ENCODE results near the gene DTWD2.
A peak's percentile ranks its signal among the peaks of the same experiment; 100 is the strongest.
"Not testable (repeated sequence)": the region's sequence is repeated elsewhere in the genome, so short reads cannot be mapped to it uniquely, and the experiment has no call there.

Gene DTWD2, protein sequence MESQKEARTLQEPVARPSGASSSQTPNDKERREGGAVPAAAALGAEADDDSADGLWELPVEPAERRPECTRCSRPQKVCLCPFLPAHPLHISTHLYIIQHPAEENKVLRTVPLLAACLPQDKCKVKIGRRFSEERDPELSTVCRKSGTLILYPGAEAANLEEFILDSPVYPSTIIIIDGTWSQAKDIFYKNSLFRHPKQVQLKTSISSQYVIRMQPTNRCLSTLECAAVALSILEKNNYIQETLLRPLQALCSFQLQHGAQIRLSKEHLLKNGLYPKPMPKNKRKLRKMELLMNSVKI

GRCh38 chr5:118987988-118988865 is at the start of gene DTWD2:
Gene DTWD2 (minus strand): TSS chr5:118988547. CDS start chr5:118988511, 36 bp downstream.
- DNase-seq: peak; percentile 92

DNA sequence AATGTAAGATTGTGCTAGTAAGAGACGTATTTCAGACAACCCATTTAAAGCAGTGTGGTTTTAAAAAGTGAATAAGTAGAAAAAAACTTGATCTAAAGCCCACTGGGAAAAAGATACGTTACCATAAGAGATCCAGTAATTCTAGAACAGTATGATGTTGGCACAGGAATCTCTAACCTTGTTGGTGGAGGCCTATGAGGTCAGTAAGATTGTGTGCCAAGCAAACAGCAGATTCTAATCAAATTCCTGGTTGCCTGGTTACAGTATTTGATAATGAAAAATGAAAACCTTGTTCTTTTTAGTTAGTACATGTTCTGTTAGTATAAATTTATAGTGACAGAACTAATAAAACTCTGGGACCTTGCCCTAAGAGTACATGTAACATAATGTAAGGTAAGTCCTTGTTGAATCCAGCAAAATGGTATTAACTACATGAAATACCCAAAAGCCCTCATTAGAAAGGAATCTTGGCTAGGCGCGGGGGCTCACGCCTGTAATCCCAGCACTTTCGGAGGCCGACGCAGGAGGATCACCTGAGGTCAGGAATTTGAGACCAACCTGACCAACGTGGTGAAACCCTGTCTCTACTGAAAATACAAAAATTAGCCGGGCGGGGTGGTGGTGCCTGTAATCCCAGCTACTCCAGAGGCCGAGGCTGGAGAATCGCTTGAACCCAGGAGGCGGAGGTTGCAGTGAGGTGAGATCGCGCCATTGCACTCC is 49.3 kb upstream of the DTWD2 start:
- DNase-seq: no peak

GRCh38 chr5:119036101-119036762 is 47.9 kb upstream of the DTWD2 start:
- DNase-seq: peak; percentile 72

- DNase-seq: no peak
Measured at GRCh38 chr5:119033135-119033534, 44.8 kb upstream of the DTWD2 start.

GRCh38 chr5:119032656-119033055 is 44.3 kb upstream of the DTWD2 start:
- peak; percentile 92 for DNase-seq

GRCh38 chr5:119031905-119032304 is 43.6 kb upstream of the DTWD2 start:
- peak; percentile 90 for DNase-seq

- DNase-seq: peak; percentile 40
Measured at GRCh38 chr5:119031011-119031886, 42.9 kb upstream of the DTWD2 start.

GRCh38 chr5:119028575-119028974 is 40.2 kb upstream of the DTWD2 start:
- no peak for DNase-seq

- DNase-seq: no peak
Measured at GRCh38 chr5:119022773-119023172, 34.4 kb upstream of the DTWD2 start.

DNA sequence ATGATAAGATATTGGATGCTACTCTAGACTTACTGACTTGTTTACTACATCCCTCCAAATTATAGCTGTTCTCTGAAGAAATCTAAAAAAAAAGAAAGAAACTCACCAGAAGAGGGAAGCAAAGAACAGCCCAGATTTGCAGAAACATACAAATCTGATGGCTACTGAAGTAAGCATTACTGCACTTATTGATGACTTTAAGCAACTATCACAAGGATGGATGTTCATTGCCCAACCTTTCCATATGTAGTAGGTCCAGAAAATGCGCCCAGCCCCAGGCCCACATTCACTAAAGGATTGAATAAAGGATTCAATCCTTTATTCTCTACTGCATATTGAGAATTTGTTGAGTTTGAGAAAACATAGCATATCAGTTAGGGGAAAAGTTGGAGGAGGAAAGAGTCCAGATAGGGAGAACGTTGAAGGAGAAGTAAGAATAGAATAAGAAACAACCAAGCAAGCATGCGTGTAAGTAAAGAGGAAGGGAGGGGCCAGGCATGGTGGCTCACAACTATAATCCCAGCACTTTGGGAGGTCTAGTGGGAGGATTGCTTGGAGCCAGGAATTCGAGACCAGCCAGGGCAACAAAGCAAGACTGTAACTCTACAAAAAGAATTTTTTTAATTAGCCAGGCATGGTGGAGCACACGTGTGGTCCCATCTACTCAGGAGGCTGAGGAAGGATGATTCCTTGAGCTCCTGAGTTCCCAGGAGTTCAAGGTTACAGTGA is 33.8 kb upstream of the DTWD2 start:
- peak; percentile 55 for DNase-seq

- no peak for DNase-seq
Measured at GRCh38 chr5:119021149-119021732, 32.9 kb upstream of the DTWD2 start.

DNA sequence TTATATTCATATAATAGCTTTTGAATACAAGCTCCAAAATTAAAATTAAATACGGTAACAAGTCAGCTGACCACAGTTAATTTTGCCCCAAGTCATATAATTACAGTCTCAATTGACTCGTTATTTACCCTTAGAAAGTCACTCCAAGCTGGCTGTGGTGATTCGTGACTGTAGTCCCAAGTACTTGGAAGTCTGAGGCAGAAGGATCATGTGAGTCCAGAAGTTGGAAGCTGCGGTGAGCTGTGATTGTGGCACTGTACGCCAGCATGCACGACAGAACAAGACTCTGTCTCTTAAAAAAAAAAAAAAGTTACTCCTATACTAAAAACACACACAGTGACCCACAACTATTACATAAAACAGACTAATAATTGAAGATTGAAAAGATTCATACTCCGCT is 31.6 kb upstream of the DTWD2 start:
- DNase-seq: peak; percentile 51

GRCh38 chr5:119019501-119019900 is 31.2 kb upstream of the DTWD2 start:
- peak; percentile 85 for DNase-seq

GRCh38 chr5:119017994-119018393 is 29.6 kb upstream of the DTWD2 start:
- DNase-seq: peak; percentile 29

- peak; percentile 58 for DNase-seq
Measured at GRCh38 chr5:119016125-119016774, 27.9 kb upstream of the DTWD2 start.

GRCh38 chr5:119011186-119011585 is 22.8 kb upstream of the DTWD2 start:
- no peak for DNase-seq

DNA sequence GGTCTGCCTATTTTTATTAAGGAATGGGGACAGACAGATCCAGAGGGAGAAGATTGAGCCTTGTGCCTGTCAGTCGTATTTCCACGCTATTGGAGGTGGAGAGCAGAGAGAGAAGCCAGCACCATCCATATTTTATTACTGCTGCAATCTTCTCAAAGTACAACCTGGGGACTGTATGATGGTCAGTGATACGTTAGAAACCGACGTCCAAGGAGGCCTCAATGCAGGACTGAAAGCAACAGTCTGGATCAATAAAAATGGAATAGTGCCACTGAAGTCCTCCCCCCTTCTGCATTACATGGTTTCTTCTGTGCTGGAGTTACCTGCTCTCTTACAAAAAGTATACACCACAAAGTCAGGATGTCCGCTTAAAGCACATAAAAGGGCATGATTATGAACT is 21.9 kb upstream of the DTWD2 start:
- no peak for DNase-seq

- no peak for DNase-seq
Measured at GRCh38 chr5:119009131-119009530, 20.8 kb upstream of the DTWD2 start.

GRCh38 chr5:118999696-119000095 is 11.3 kb upstream of the DTWD2 start:
- no peak for DNase-seq

DNA sequence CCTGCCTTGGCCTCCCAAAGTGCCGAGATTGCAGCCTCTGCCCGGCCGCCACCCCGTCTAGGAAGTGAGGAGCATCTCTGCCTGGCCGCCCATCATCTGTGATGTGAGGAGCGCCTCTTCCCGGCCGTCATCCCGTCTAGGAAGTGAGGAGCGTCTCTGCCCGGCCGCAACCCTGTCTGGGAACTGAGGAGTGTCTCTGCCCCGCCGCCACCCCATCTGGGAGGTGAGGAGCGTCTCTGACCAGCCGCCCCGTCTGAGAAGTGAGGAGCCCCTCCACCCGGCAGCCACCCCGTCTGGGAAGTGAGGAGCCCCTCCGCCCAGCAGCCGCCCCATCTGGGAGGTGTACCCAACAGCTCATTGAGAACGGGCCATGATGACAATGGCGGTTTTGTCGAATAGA is 10.5 kb upstream of the DTWD2 start:
- not testable (repeated sequence) for DNase-seq

Measured in inflammatory macrophage treated with lipopolysaccharide for 4 hours (primary cell).